K562 (cell line): ENCODE results near the gene ZNF598. TPM values are rescaled to one million over a fixed set of nuclear protein-coding genes. Genes with fewer than 3 reads are reported as not detected.
A peak's percentile ranks its signal among the peaks of the same experiment; 100 is the strongest.

Experiments
- E2F6 ChIP-seq, 2 experiments: IDR thresholded peaks; 2 replicates each; pipeline ENCODE4 v1.6.1; 2011; ENCODE audit warnings: borderline replicate concordance in 1 of 2, control low read depth in 1 of 2, low read depth in 1 of 2, low read length in 1 of 2, mild to moderate bottlenecking in 1 of 2, mixed read lengths in 1 of 2, moderate library complexity in 1 of 2; ENCODE audit not compliant: insufficient read depth in 1 of 2, insufficient read length in 1 of 2, poor library complexity in 1 of 2, severe bottlenecking in 1 of 2; ENCODE audit errors: extremely low read depth in 1 of 2
- EGR1 ChIP-seq: fragments of 450-650 bp; conservative IDR thresholded peaks from 2 replicates; pipeline ENCODE4 v1.6.1; 2017; ENCODE audit warnings: mild to moderate bottlenecking
- HDAC6 ChIP-seq: IDR thresholded peaks from 2 replicates; pipeline ENCODE4 v1.6.1; 2012; ENCODE audit warnings: low read depth, mild to moderate bottlenecking, control low read depth, inconsistent platforms, low read length, moderate library complexity
- HNRNPL ChIP-seq: fragments of 200-400 bp; formaldehyde crosslinking; IDR thresholded peaks from 2 replicates; pipeline ENCODE4 v1.6.1; 2017; ENCODE audit warnings: low read depth, mild to moderate bottlenecking, low read length
- L3MBTL2 ChIP-seq: fragments of 450-650 bp; IDR thresholded peaks from 2 replicates; pipeline ENCODE4 v1.6.1; 2016; ENCODE audit warnings: mild to moderate bottlenecking, moderate library complexity
- MAX ChIP-seq: sonication (generic); formaldehyde crosslinking; IDR thresholded peaks from 2 replicates; pipeline ENCODE4 v1.9.0; 2022; ENCODE audit warnings: mild to moderate bottlenecking, missing genetic modification reagents
- PCBP1 ChIP-seq: fragments of 200-400 bp; formaldehyde crosslinking; IDR thresholded peaks from 2 replicates; pipeline ENCODE4 v1.6.1; 2018; ENCODE audit warnings: mild to moderate bottlenecking, low read depth, low read length; ENCODE audit not compliant: poor library complexity, severe bottlenecking
- POLR2G ChIP-seq: fragments of 200-400 bp; formaldehyde crosslinking; IDR thresholded peaks from 2 replicates; pipeline ENCODE4 v1.6.1; 2017; ENCODE audit warnings: low read depth, mild to moderate bottlenecking, antibody characterized with exemption, low read length, moderate library complexity
- RBFOX2 ChIP-seq: fragments of 200-400 bp; formaldehyde crosslinking; IDR thresholded peaks from 2 replicates; pipeline ENCODE4 v1.6.1; 2017; ENCODE audit warnings: low read depth, mild to moderate bottlenecking, low read length, moderate library complexity
- SRSF9 ChIP-seq: fragments of 200-400 bp; formaldehyde crosslinking; IDR thresholded peaks from 2 replicates; pipeline ENCODE4 v1.6.1; 2017; ENCODE audit warnings: low read depth, low read length, borderline replicate concordance
- THRAP3 ChIP-seq: fragments of 450-650 bp; IDR thresholded peaks from 2 replicates; pipeline ENCODE4 v1.6.1; 2016; ENCODE audit warnings: mild to moderate bottlenecking, inconsistent platforms, borderline replicate concordance
- ZBTB7A ChIP-seq: IDR thresholded peaks from 2 replicates; pipeline ENCODE4 v1.6.1; 2011; ENCODE audit warnings: low read depth, mild to moderate bottlenecking, low read length, moderate library complexity, borderline replicate concordance; ENCODE audit not compliant: control insufficient read depth
- ZC3H4 ChIP-seq: sonication (generic); formaldehyde crosslinking; IDR thresholded peaks from 2 replicates; pipeline ENCODE4 v1.9.0; 2021; ENCODE audit warnings: missing genetic modification reagents, borderline replicate concordance
- ZFX ChIP-seq: sonication (generic); formaldehyde crosslinking; IDR thresholded peaks from 2 replicates; pipeline ENCODE4 v1.8.0; 2022; ENCODE audit warnings: mild to moderate bottlenecking, missing genetic modification reagents, moderate library complexity
- ZHX1 ChIP-seq: fragments of 150-350 bp; conservative IDR thresholded peaks from 2 replicates; pipeline ENCODE4 v1.6.1; 2014; ENCODE audit warnings: low read length
- ZNF518B ChIP-seq: fragments of 250-450 bp; sonication (Bioruptor Pico); IDR thresholded peaks from 2 replicates; pipeline ENCODE4 v1.5.0; 2021; ENCODE audit warnings: mild to moderate bottlenecking, moderate library complexity
- polyA plus RNA-seq, 8 experiments: library from polyadenylated mRNA; depleted of rRNA in 4 of 8; stranded (reverse) in 5 of 8; unstranded in 3 of 8; fragments of >200 nt; fragmentation: Nextera tagmentation in 2 of 8; fragmentation: Illumina TruSeq in 1 of 8; extraction: Ambion mirVana in 2 of 8; extraction: Trizol in 1 of 8; gene quantifications; 2 replicates each; pipeline versions ENCODE4 v1.2.1 to v1.2.3, GENCODE V29; 2011 to 2014; ENCODE audit warnings: inconsistent platforms in 1 of 8, missing spikeins in 1 of 8
- total RNA-seq, 7 experiments: library from RNA; depleted of rRNA in 6 of 7; stranded (reverse); fragments of >200 nt in 6 of 7; fragmentation: Illumina TruSeq in 2 of 7; extraction: Trizol in 2 of 7; gene quantifications; 2 replicates each; pipeline versions ENCODE4 v1.2.1 to v1.2.3, GENCODE V29; 2011 to 2021; ENCODE audit warnings: low replicate concordance in 1 of 7

Gene ZNF598
- total and polyA plus RNA-seq, 9 of the 15 experiments (the other 6 are each of a cell fraction or from before 2014, with no cell fraction given): 0.11 to 115 (median 29.6) TPM

- TF ChIP-seq ZHX1: no peak
- TF ChIP-seq HNRNPL: 0 out of 2 replicates have a peak, but pooled peaks have one; percentile 56
- TF ChIP-seq MAX: 0 out of 2 replicates have a peak, but pooled peaks have one; percentile 54
- TF ChIP-seq ZNF518B: no peak
- TF ChIP-seq ZC3H4 (CRISPR knock-in tag): no peak; the same call in 1 of the 2 replicates
- peak; percentile 74; the same call in 1 of the 2 replicates for TF ChIP-seq ZBTB7A
- TF ChIP-seq HDAC6: 0 out of 2 replicates have a peak, but pooled peaks have one; percentile 3
- no peak for TF ChIP-seq THRAP3
- peak; percentile 28; the same call in 1 of the 2 replicates for TF ChIP-seq RBFOX2
- TF ChIP-seq ZFX (CRISPR knock-in tag): peak; percentile 28; the same call in 1 of the 2 replicates
- peak; percentile 40; the same call in 1 of the 2 replicates for TF ChIP-seq L3MBTL2
- peak in 1 of 2 experiments; percentile 76 for TF ChIP-seq E2F6 (IDR thresholded peaks at IDR 0.05; ENCODE audit: borderline replicate concordance in 1 of 2, extremely low read depth in 1 of 2, insufficient read depth in 1 of 2, insufficient read length in 1 of 2, low read depth in 1 of 2, low read length in 1 of 2, poor library complexity in 1 of 2, severe bottlenecking in 1 of 2)
- TF ChIP-seq POLR2G: peak; percentile 24; the same call in 1 of the 2 replicates
- peak; percentile 62 for TF ChIP-seq EGR1
- TF ChIP-seq SRSF9: no peak
- TF ChIP-seq PCBP1: peak; percentile 58
Observed at GRCh38 chr16:2019921-2020831, 10.6 kb upstream of the ZNF598 start (continued).
